SU-DHL-6 (cell line): ENCODE measurements around the gene ZNF141.

Source experiments
- H2AFZ ChIP-seq: fragments of 200-600 bp; sonication (generic); 2 replicates; pipeline ENCODE4 v1.6.1; 2014; ENCODE audit warnings: low read depth, mild to moderate bottlenecking, moderate library complexity, mixed read lengths, antibody characterized with exemption, low read length; ENCODE audit not compliant: severe bottlenecking
- H3F3A ChIP-seq: fragments of 200-600 bp; shearing (Covaris generic); 2 replicates; pipeline ENCODE4 v1.6.0; 2016; ENCODE audit warnings: antibody characterized with exemption, mild to moderate bottlenecking; ENCODE audit not compliant: insufficient read depth
- H3K27ac ChIP-seq: fragments of 200-600 bp; sonication (generic); 2 replicates; pipeline ENCODE4 v1.5.1; 2016; ENCODE audit warnings: low read depth, mild to moderate bottlenecking, low read length, moderate library complexity, mixed read lengths
- H3K27me3 ChIP-seq: fragments of 200-600 bp; sonication (generic), shearing (Covaris generic); 2 replicates; pipeline ENCODE4 v1.6.0; 2014; ENCODE audit warnings: mild to moderate bottlenecking, low read length
- H3K36me3 ChIP-seq: fragments of 200-600 bp; sonication (generic); 2 replicates; pipeline ENCODE4 v1.6.1; 2014; ENCODE audit warnings: mild to moderate bottlenecking, low read length, mixed read lengths
- H3K4me2 ChIP-seq: fragments of 300-600, 200-600 bp; shearing (Covaris generic), sonication (generic); 2 replicates; pipeline ENCODE4 v1.6.0; 2014; ENCODE audit warnings: low read length, low read depth, mild to moderate bottlenecking; ENCODE audit not compliant: poor library complexity, severe bottlenecking
- H3K4me3 ChIP-seq: fragments of 200-600 bp; sonication (generic); 2 replicates; pipeline ENCODE4 v1.5.1; 2014; ENCODE audit warnings: antibody characterized with exemption, low read length, mild to moderate bottlenecking, mixed read lengths; ENCODE audit not compliant: insufficient read depth, poor library complexity, severe bottlenecking
- H3K79me2 ChIP-seq: fragments of 200-600 bp; sonication (generic); 2 replicates; pipeline ENCODE4 v1.6.1; 2014; ENCODE audit warnings: mild to moderate bottlenecking, low read length, moderate library complexity; ENCODE audit not compliant: insufficient read depth
- H3K9ac ChIP-seq: fragments of 200-600 bp; sonication (generic); 2 replicates; pipeline ENCODE4 v1.7.0; 2014; ENCODE audit warnings: mild to moderate bottlenecking, low read length
- H3K9me2 ChIP-seq: fragments of 200-600 bp; sonication (generic); replicated peaks from 2 replicates; pipeline ENCODE4 v1.6.1; 2014; ENCODE audit warnings: low read length; ENCODE audit not compliant: insufficient read depth
- H3K9me3 ChIP-seq: fragments of 200-600 bp; sonication (generic); 2 replicates; pipeline ENCODE4 v1.6.1; 2014; ENCODE audit warnings: low read length, mixed read lengths; ENCODE audit not compliant: insufficient read depth
- H4K20me1 ChIP-seq: fragments of 200-600 bp; sonication (generic); 2 replicates; pipeline ENCODE4 v1.6.1; 2014; ENCODE audit warnings: low read depth, mild to moderate bottlenecking, antibody characterized with exemption, low read length, moderate library complexity, mixed read lengths
- EZH2phosphoT487 ChIP-seq: fragments of 200-600 bp; sonication (generic), shearing (Covaris generic); conservative IDR thresholded peaks from 2 replicates; pipeline ENCODE4 v1.6.1; 2018; ENCODE audit warnings: mild to moderate bottlenecking, antibody characterized with exemption, low read length, moderate library complexity, mixed read lengths
- TF ChIP-seq, protein P1 (sequence below): fragments of 200-600 bp; sonication (generic); IDR thresholded peaks from one replicate; pipeline ENCODE4 v1.5.1; 2017; ENCODE audit warnings: antibody characterized with exemption, mild to moderate bottlenecking, low read length, moderate library complexity; ENCODE audit not compliant: insufficient read depth, poor library complexity, severe bottlenecking

ZNF141 gene

DNA sequence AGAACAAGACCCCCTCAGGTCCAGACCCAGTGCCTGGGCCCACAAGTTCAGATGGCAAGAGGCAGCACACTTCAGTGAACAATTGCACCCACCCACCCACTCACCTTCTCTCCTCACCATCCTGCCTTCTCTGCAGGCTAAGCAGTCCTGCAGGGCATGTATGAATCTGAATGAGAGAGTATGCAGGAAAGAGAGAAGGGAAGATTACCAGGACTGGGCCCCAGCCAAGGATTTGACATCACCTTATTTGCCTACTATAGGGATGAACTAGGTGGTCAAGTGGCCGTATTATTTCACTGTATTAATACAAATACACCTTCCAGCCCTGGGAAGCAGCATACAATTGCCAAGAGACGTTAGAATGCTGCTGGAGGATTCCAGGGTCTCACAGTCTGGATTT, 2.1 kb upstream of the ZNF141 start:
- Histone ChIP-seq H3K4me2 (no peak overlapping the region), H3K9me2 (no peaks in the 10 kb centered on the region), H3K79me2 (peaks cover 29% of the 10 kb centered on the region), H3K9me3 (peaks cover 10% of the 10 kb centered on the region), H3K9ac (no peak overlapping the region), H3K27ac (no peak overlapping the region), H3F3A (no peaks in the 10 kb centered on the region), H3K4me3 (no peak overlapping the region), H3K27me3 (no peaks in the 10 kb centered on the region), H4K20me1 (no peaks in the 10 kb centered on the region), H3K36me3 (peaks cover 16% of the 10 kb centered on the region), H2AFZ (no peak overlapping the region)
- no peak for TF ChIP-seq EZH2phosphoT487
- TF ChIP-seq, protein P1, sequence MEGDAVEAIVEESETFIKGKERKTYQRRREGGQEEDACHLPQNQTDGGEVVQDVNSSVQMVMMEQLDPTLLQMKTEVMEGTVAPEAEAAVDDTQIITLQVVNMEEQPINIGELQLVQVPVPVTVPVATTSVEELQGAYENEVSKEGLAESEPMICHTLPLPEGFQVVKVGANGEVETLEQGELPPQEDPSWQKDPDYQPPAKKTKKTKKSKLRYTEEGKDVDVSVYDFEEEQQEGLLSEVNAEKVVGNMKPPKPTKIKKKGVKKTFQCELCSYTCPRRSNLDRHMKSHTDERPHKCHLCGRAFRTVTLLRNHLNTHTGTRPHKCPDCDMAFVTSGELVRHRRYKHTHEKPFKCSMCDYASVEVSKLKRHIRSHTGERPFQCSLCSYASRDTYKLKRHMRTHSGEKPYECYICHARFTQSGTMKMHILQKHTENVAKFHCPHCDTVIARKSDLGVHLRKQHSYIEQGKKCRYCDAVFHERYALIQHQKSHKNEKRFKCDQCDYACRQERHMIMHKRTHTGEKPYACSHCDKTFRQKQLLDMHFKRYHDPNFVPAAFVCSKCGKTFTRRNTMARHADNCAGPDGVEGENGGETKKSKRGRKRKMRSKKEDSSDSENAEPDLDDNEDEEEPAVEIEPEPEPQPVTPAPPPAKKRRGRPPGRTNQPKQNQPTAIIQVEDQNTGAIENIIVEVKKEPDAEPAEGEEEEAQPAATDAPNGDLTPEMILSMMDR, result no peak

DNA sequence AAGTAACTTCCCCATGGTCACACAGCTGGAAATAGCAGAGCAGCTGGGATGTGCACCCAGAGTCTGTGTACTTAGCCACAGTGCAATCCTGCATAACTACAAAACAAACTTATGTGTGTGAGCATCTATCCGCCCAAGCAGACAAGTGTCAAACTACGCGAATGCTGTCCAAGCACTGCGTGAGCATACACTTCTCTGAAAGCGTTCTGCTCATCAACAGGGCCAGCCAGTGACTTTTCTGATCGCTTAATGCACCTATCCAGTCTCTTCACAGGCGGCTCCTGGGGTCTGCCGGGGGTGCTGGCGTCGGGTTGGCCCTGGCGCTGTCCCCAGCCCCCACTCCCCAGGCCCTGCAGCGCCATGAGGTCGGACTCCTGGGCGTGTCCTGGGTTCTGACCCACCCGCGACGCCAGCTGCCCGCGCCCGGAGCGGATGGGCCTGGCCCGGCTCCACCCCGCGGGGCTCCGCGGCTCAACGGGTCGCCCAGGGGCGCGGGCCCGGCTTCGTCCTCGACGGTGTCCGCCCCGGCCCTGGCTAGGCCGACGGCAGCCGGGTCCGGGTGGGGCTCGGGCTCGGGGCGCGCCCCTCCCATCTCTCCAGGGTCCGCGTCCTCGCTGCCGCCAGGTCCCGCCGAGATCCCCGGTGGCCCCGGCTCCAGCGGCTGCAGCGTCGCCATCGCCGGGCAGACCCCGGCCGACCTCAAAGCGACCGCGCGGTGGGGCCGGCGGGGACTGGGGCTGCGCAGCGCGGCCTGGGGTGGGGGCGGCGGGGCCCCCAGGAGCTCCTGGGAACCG, 1.3 kb upstream of the ZNF141 start:
- H3K4me2 ChIP-seq, result peak overlapping the region; percentile 71
- H3F3A ChIP-seq, result no peaks in the 10 kb centered on the region
- H3K9me2 ChIP-seq, result no peaks in the 10 kb centered on the region
- H3K27ac ChIP-seq, result no peak overlapping the region
- no peaks in the 10 kb centered on the region for H4K20me1 ChIP-seq
- peak overlapping the region; percentile 90 for H2AFZ ChIP-seq
- H3K79me2 ChIP-seq, result peaks cover 37% of the 10 kb centered on the region
- peak overlapping the region; percentile 57; the same call in 1 of the 2 replicates for H3K9ac ChIP-seq
- H3K27me3 ChIP-seq, result no peaks in the 10 kb centered on the region
- peaks cover 17% of the 10 kb centered on the region for H3K9me3 ChIP-seq
- peak overlapping the region; percentile 57 for H3K4me3 ChIP-seq
- H3K36me3 ChIP-seq, result peaks cover 24% of the 10 kb centered on the region
- no peak for TF ChIP-seq EZH2phosphoT487
- TF ChIP-seq, protein P1, result no peak

DNA sequence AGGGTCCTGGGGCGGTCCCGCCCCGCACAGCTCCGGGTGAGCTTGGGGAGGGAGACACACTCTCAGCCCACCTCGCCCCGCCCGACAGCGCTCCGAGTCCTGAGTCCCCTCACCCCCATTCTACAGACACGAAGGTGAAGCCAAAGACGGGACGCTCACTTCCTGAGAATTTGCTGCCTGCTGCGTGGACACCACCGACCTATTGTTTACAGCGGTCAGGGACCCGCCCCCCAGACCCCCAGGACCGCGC, 796 bp upstream of the ZNF141 start:
- H3K9me3 ChIP-seq, result peaks cover 22% of the 10 kb centered on the region
- H3K36me3 ChIP-seq, result peaks cover 29% of the 10 kb centered on the region
- peak overlapping the region; percentile 71 for H3K4me2 ChIP-seq
- H3K4me3 ChIP-seq, result peak overlapping the region; percentile 57
- H3K27me3 ChIP-seq, result no peaks in the 10 kb centered on the region
- H3F3A ChIP-seq, result no peaks in the 10 kb centered on the region
- H2AFZ ChIP-seq, result peak overlapping the region; percentile 90
- H3K9ac ChIP-seq, result peak overlapping the region; percentile 57
- H3K79me2 ChIP-seq, result peaks cover 42% of the 10 kb centered on the region
- peak overlapping the region; percentile 60; the same call in 1 of the 2 replicates for H3K27ac ChIP-seq
- no peaks in the 10 kb centered on the region for H4K20me1 ChIP-seq
- H3K9me2 ChIP-seq, result no peaks in the 10 kb centered on the region
- TF ChIP-seq EZH2phosphoT487, result no peak
- TF ChIP-seq, protein P1, result no peak
